Natural killer cell (primary cell): ENCODE measurements around the gene IL22RA1. TPM values are rescaled to one million over a fixed set of nuclear protein-coding genes. Genes with fewer than 3 reads are reported as not detected.

Source experiments
- ATAC-seq, 3 donors: fragments of 150-1000 bp in 2 of 3; fragments of 200-7000 bp in 1 of 3; cut with Tn5 transposase; 1 replicate in 1 of 3; 2 replicates in 2 of 3; pipeline ENCODE4 v1.10.0; 2021; ENCODE audit warnings: mild to moderate bottlenecking in 2 of 3, moderate library complexity in 2 of 3
- DNase-seq, 2 donors: peaks; one replicate each; pipeline versions ENCODE4 v3.0.0 to v3.0.0-alpha.2; 2013 to 2021; ENCODE audit warnings: mixed read lengths in 1 of 2
- H3K27ac ChIP-seq: one replicate; pipeline ENCODE4 v1.5.1; 2013; ENCODE audit warnings: mild to moderate bottlenecking, low read length
- H3K27me3 ChIP-seq: one replicate; pipeline ENCODE4 v1.6.1; 2013; ENCODE audit warnings: low read length; ENCODE audit not compliant: control insufficient read depth, insufficient read depth
- H3K36me3 ChIP-seq: one replicate; pipeline ENCODE4 v1.6.1; 2013; ENCODE audit warnings: low read length; ENCODE audit not compliant: control insufficient read depth, insufficient read depth
- H3K4me1 ChIP-seq: one replicate; pipeline ENCODE4 v1.6.1; 2013; ENCODE audit warnings: low read length; ENCODE audit not compliant: control insufficient read depth, insufficient read depth
- H3K4me3 ChIP-seq: one replicate; pipeline ENCODE4 v1.5.1; 2013; ENCODE audit warnings: low read length
- H3K9me3 ChIP-seq: one replicate; pipeline ENCODE4 v1.6.1; 2013; ENCODE audit warnings: low read length; ENCODE audit not compliant: control insufficient read depth, insufficient read depth
- H3K27ac Mint-ChIP-seq, 2 donors: one replicate each; pipeline ENCODE4 v1.8.0; 2022; ENCODE audit warnings: mild to moderate bottlenecking in 2 of 2, mixed read lengths in 2 of 2, moderate library complexity in 1 of 2
- H3K27me3 Mint-ChIP-seq, 2 donors: one replicate each; pipeline ENCODE4 v1.8.0; 2022; ENCODE audit warnings: low read depth in 2 of 2, mixed read lengths in 2 of 2
- H3K36me3 Mint-ChIP-seq: one replicate; pipeline ENCODE4 v1.8.0; 2022; ENCODE audit warnings: mixed read lengths
- H3K4me1 Mint-ChIP-seq, 2 donors: one replicate each; pipeline ENCODE4 v1.8.0; 2022; ENCODE audit warnings: mixed read lengths in 2 of 2
- H3K4me3 Mint-ChIP-seq: one replicate; pipeline ENCODE4 v1.8.0; 2022; ENCODE audit warnings: mild to moderate bottlenecking, moderate library complexity, mixed read lengths
- H3K9me3 Mint-ChIP-seq, 2 donors: one replicate each; pipeline ENCODE4 v1.8.0; 2022; ENCODE audit warnings: mixed read lengths in 2 of 2
- WGBS: methylation state at CpG from one replicate; pipeline ENCODE4 v1.1.7; 2013; ENCODE audit warnings: missing lambda C conversion rate; ENCODE audit not compliant: insufficient coverage; 5-methylcytosine and 5-hydroxymethylcytosine counted together
- intact Hi-C: fragments of 100-400 bp; cut with micrococcal nuclease; formaldehyde crosslinking; loops from one replicate; pipeline ENCODE4 v1.14.2; 2022
- total RNA-seq, 4 donors: library from RNA; stranded (reverse); fragments of 120-200 nt in 1 of 4; gene quantifications; one replicate each; pipeline versions ENCODE4 v1.2.3 to v1.2.4, GENCODE V29; 2013 to 2022
- TF ChIP-seq, protein P1 (sequence below): fragments of 200-600 bp; IDR thresholded peaks from one replicate; pipeline ENCODE4 v1.8.0; 2022; ENCODE audit warnings: antibody characterized with exemption

Gene IL22RA1
- total RNA-seq, 3 donors from 2014 or later (not counting 1 experiment from before 2014, with no cell fraction given) = not detected

GRCh38 chr1:24122776-24123175 lies 20.2 kb downstream of the IL22RA1 start:
- no peaks in the 10 kb centered on the region for H3K9me3 ChIP-seq
- DNase-seq = no peak
- Mint-ChIP-seq H3K27ac (no peak overlapping the region), H3K27me3 (peaks cover 0 to under 1% of the 10 kb centered on the region in 2 donors), H3K4me1 (no peaks in the 10 kb centered on the region), H3K4me3 (no peak overlapping the region), H3K9me3 (no peaks in the 10 kb centered on the region), H3K36me3 (no peaks in the 10 kb centered on the region)
- no peak for ATAC-seq
- H3K36me3 ChIP-seq = no peaks in the 10 kb centered on the region
- no peaks in the 10 kb centered on the region for H3K27me3 ChIP-seq
- H3K27ac ChIP-seq = no peak overlapping the region
- intact Hi-C loops = no loop called here
- TF ChIP-seq, protein P1, sequence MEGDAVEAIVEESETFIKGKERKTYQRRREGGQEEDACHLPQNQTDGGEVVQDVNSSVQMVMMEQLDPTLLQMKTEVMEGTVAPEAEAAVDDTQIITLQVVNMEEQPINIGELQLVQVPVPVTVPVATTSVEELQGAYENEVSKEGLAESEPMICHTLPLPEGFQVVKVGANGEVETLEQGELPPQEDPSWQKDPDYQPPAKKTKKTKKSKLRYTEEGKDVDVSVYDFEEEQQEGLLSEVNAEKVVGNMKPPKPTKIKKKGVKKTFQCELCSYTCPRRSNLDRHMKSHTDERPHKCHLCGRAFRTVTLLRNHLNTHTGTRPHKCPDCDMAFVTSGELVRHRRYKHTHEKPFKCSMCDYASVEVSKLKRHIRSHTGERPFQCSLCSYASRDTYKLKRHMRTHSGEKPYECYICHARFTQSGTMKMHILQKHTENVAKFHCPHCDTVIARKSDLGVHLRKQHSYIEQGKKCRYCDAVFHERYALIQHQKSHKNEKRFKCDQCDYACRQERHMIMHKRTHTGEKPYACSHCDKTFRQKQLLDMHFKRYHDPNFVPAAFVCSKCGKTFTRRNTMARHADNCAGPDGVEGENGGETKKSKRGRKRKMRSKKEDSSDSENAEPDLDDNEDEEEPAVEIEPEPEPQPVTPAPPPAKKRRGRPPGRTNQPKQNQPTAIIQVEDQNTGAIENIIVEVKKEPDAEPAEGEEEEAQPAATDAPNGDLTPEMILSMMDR = no peak
- no peaks in the 10 kb centered on the region for H3K4me1 ChIP-seq
- H3K4me3 ChIP-seq = no peak overlapping the region
- 89% methylated on average over 7 of the region's 7 CpGs for WGBS

DNA sequence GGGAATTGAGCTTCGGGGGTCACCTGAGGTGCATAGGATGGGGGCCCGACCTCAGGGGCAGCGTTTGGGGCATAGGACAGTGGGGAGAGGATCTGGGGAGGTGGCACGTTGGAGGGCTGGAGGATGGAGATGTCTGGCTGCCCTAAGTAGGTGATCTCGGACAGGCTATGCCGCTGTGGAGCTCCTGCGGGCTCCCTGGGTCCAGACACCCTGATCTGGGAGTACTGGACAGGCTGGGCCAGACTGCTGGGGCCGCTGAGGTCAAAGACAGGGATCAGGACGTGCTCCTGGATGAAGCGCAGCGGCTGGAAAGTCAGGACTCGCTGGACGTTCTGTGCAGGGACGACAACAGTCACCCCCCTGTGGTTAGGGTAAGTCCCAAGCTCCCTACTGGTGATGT lies 21.5 kb downstream of the IL22RA1 start:
- no peak overlapping the region for H3K4me3 Mint-ChIP-seq
- Histone ChIP-seq H3K27me3 (no peaks in the 10 kb centered on the region), H3K4me1 (no peaks in the 10 kb centered on the region), H3K4me3 (no peak overlapping the region), H3K9me3 (no peaks in the 10 kb centered on the region), H3K36me3 (no peaks in the 10 kb centered on the region), H3K27ac (no peak overlapping the region)
- peaks cover 0 to 6% of the 10 kb centered on the region in 2 donors for H3K27me3 Mint-ChIP-seq
- H3K36me3 Mint-ChIP-seq = no peaks in the 10 kb centered on the region
- H3K4me1 Mint-ChIP-seq = no peaks in the 10 kb centered on the region
- intact Hi-C loops = no loop called here
- WGBS = 76% methylated on average over 14 of the region's 14 CpGs
- no peaks in the 10 kb centered on the region for H3K9me3 Mint-ChIP-seq
- TF ChIP-seq, protein P1 = no peak
- no peak overlapping the region for H3K27ac Mint-ChIP-seq
- DNase-seq (no peak), ATAC-seq (no peak)

DNA sequence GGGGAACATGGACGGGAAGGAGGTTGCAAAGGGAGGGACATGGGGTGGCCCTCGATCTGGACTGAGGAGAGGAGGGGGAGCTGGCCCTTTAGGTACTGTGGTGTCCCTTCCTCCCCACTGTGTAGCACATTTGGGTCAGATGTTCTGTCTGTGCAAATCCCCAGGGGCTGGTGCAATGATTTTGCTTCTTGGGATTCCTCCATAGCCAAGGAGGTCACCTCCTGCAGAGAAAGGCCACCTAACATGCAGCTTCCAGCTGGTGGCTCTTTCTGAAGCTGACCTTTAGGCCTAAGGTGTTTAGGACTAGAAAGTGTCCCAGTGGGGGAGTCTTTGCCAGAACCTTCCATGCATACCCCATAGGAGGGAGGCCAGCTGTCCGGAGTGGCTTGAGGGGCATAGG lies 22.0 kb downstream of the IL22RA1 start:
- ATAC-seq = no peak

More for the DNA sequence above, 22.0 kb downstream of the IL22RA1 start:
- H3K36me3 ChIP-seq = no peaks in the 10 kb centered on the region
- H3K27me3 ChIP-seq = no peaks in the 10 kb centered on the region
- H3K4me1 Mint-ChIP-seq = no peaks in the 10 kb centered on the region
- H3K36me3 Mint-ChIP-seq = no peaks in the 10 kb centered on the region
- H3K9me3 Mint-ChIP-seq = no peaks in the 10 kb centered on the region
- H3K27me3 Mint-ChIP-seq = peaks cover 0 to 9% of the 10 kb centered on the region in 2 donors
- TF ChIP-seq, protein P1 = no peak
- H3K4me3 Mint-ChIP-seq = no peak overlapping the region
- no peak overlapping the region for H3K27ac Mint-ChIP-seq
- H3K27ac ChIP-seq = no peak overlapping the region
- H3K4me1 ChIP-seq = no peaks in the 10 kb centered on the region
- intact Hi-C loops = no loop called here
- no peak overlapping the region for H3K4me3 ChIP-seq
- 63% methylated on average over 3 of the region's 3 CpGs for WGBS
- H3K9me3 ChIP-seq = no peaks in the 10 kb centered on the region
- no peak for DNase-seq
